Trophoblast cell (in vitro differentiated cells and primary cell): ENCODE measurements around the gene GRIA4.

ENCODE experiments used
- DNase-seq, 2 donors: peaks; one replicate each; pipeline ENCODE4 v3.0.0-alpha.2; 2016
- H2AFZ ChIP-seq: 2 replicates; pipeline ENCODE4 v1.6.1; 2013; ENCODE audit warnings: low read length, moderate library complexity, mild to moderate bottlenecking; ENCODE audit not compliant: insufficient read depth, poor library complexity
- H2AK5ac ChIP-seq: 2 replicates; pipeline ENCODE4 v1.6.1; 2013; ENCODE audit warnings: mild to moderate bottlenecking, low read length
- H2BK120ac ChIP-seq: 2 replicates; pipeline ENCODE4 v1.6.1; 2013; ENCODE audit warnings: low read length, mild to moderate bottlenecking, moderate library complexity; ENCODE audit not compliant: insufficient read depth, poor library complexity
- H2BK12ac ChIP-seq: 2 replicates; pipeline ENCODE4 v1.6.1; 2013; ENCODE audit warnings: mild to moderate bottlenecking, low read length, moderate library complexity
- H2BK5ac ChIP-seq: 2 replicates; pipeline ENCODE4 v1.6.1; 2013; ENCODE audit warnings: low read length, low read depth, moderate library complexity, mild to moderate bottlenecking; ENCODE audit not compliant: poor library complexity
- H3K14ac ChIP-seq: 2 replicates; pipeline ENCODE4 v1.6.1; 2013; ENCODE audit warnings: mild to moderate bottlenecking, low read length
- H3K18ac ChIP-seq: 2 replicates; pipeline ENCODE4 v1.6.1; 2013; ENCODE audit warnings: mild to moderate bottlenecking, low read length
- H3K23ac ChIP-seq: 2 replicates; pipeline ENCODE4 v1.6.1; 2013; ENCODE audit warnings: low read length
- H3K27ac ChIP-seq: 2 replicates; pipeline ENCODE4 v1.5.1; 2013; ENCODE audit warnings: low read depth, mild to moderate bottlenecking, inconsistent platforms, low read length, moderate library complexity
- H3K27me3 ChIP-seq: 2 replicates; pipeline ENCODE4 v1.6.1; 2013; ENCODE audit warnings: inconsistent platforms, mild to moderate bottlenecking, low read length, moderate library complexity; ENCODE audit not compliant: insufficient read depth
- H3K36me3 ChIP-seq, 2 experiments: 1 replicate in 1 of 2; 2 replicates in 1 of 2; pipeline ENCODE4 v1.6.1; 2013; ENCODE audit warnings: low read length in 2 of 2, mild to moderate bottlenecking in 2 of 2, moderate library complexity in 1 of 2; ENCODE audit not compliant: insufficient read depth in 2 of 2, control insufficient read depth in 1 of 2
- H3K4ac ChIP-seq: 2 replicates; pipeline ENCODE4 v1.6.1; 2013; ENCODE audit warnings: low read depth, mild to moderate bottlenecking, low read length, moderate library complexity
- H3K4me1 ChIP-seq, 2 experiments: 1 replicate in 1 of 2; 2 replicates in 1 of 2; pipeline ENCODE4 v1.6.1; 2013; ENCODE audit warnings: low read length in 2 of 2, mild to moderate bottlenecking in 2 of 2, moderate library complexity in 1 of 2; ENCODE audit not compliant: insufficient read depth in 2 of 2, control insufficient read depth in 1 of 2
- H3K4me2 ChIP-seq: 2 replicates; pipeline ENCODE4 v1.6.1; 2013; ENCODE audit warnings: inconsistent platforms, mild to moderate bottlenecking, low read length, moderate library complexity
- H3K4me3 ChIP-seq: 2 replicates; pipeline ENCODE4 v1.5.1; 2013; ENCODE audit warnings: mild to moderate bottlenecking, low read depth, low read length, inconsistent platforms
- H3K79me1 ChIP-seq: one replicate; pipeline ENCODE4 v1.6.1; 2013; ENCODE audit warnings: low read length
- H3K79me2 ChIP-seq: 2 replicates; pipeline ENCODE4 v1.6.1; 2013; ENCODE audit warnings: low read length, mild to moderate bottlenecking; ENCODE audit not compliant: control insufficient read depth, insufficient read depth, poor library complexity
- H3K9ac ChIP-seq: 2 replicates; pipeline ENCODE4 v1.6.1; 2013; ENCODE audit warnings: mild to moderate bottlenecking, low read length
- H3K9me3 ChIP-seq: 2 replicates; pipeline ENCODE4 v1.6.1; 2013; ENCODE audit warnings: low read depth, mild to moderate bottlenecking, control low read depth, inconsistent platforms, low read length; ENCODE audit not compliant: insufficient read depth
- H4K12ac ChIP-seq: 2 replicates; pipeline ENCODE4 v1.6.1; 2013; ENCODE audit warnings: low read depth, mild to moderate bottlenecking, low read length, moderate library complexity
- H4K8ac ChIP-seq: 2 replicates; pipeline ENCODE4 v1.6.1; 2013; ENCODE audit warnings: low read depth, mild to moderate bottlenecking, low read length, moderate library complexity
- H4K91ac ChIP-seq: one replicate; pipeline ENCODE4 v1.6.1; 2013; ENCODE audit warnings: low read depth, mild to moderate bottlenecking, low read length, moderate library complexity
- WGBS: extraction: QIAGEN DNeasy Blood & Tissue Kit; methylation state at CpG from one replicate; pipeline ENCODE4 v1.1.7; 2013; ENCODE audit warnings: missing lambda C conversion rate; ENCODE audit not compliant: insufficient read length, insufficient coverage; ENCODE audit errors: extremely low coverage; 5-methylcytosine and 5-hydroxymethylcytosine counted together

Gene GRIA4

GRCh38 chr11:105579111-105579510, 30.8 kb upstream of the GRIA4 start:
- Histone ChIP-seq H3K36me3 (no peaks in the 10 kb centered on the region), H3K27me3 (no peaks in the 10 kb centered on the region), H4K91ac (no peak overlapping the region), H3K4me1 (no peaks in the 10 kb centered on the region), H3K79me2 (no peaks in the 10 kb centered on the region), H2BK5ac (no peak overlapping the region), H3K79me1 (no peaks in the 10 kb centered on the region), H3K4me3 (no peak overlapping the region), H2AK5ac (no peak overlapping the region), H3K14ac (no peak overlapping the region), H3K23ac (no peak overlapping the region), H3K9me3 (no peaks in the 10 kb centered on the region), H3K27ac (no peak overlapping the region), H3K4ac (no peak overlapping the region), H3K18ac (no peak overlapping the region), H4K8ac (no peak overlapping the region), H3K9ac (no peak overlapping the region), H2BK120ac (no peak overlapping the region), H3K4me2 (no peak overlapping the region), H4K12ac (no peak overlapping the region), H2AFZ (no peak overlapping the region), H2BK12ac (no peak overlapping the region)
- DNase-seq: no peak
- WGBS: no CpG with 5 or more reads among the region's 2 CpGs

- Histone ChIP-seq H2AFZ (no peak overlapping the region), H4K8ac (no peak overlapping the region), H4K91ac (no peak overlapping the region), H2AK5ac (no peak overlapping the region), H3K4ac (no peak overlapping the region), H2BK5ac (no peak overlapping the region), H3K23ac (no peak overlapping the region), H3K9ac (no peak overlapping the region), H3K27ac (no peak overlapping the region), H3K4me3 (no peak overlapping the region), H4K12ac (no peak overlapping the region), H2BK120ac (no peak overlapping the region), H2BK12ac (no peak overlapping the region), H3K79me1 (no peaks in the 10 kb centered on the region), H3K4me2 (no peak overlapping the region), H3K79me2 (no peaks in the 10 kb centered on the region), H3K4me1 (no peaks in the 10 kb centered on the region), H3K27me3 (no peaks in the 10 kb centered on the region), H3K14ac (no peak overlapping the region), H3K18ac (no peak overlapping the region), H3K36me3 (no peaks in the 10 kb centered on the region), H3K9me3 (no peaks in the 10 kb centered on the region)
- no CpG with 5 or more reads among the region's 4 CpGs for WGBS
- DNase-seq: no peak
Measured at GRCh38 chr11:105582497-105582896, 27.4 kb upstream of the GRIA4 start.

GRCh38 chr11:105588001-105588400, 21.9 kb upstream of the GRIA4 start:
- H2BK5ac ChIP-seq: no peak overlapping the region
- H3K79me2 ChIP-seq: no peaks in the 10 kb centered on the region
- DNase-seq: peak in 1 of 2 donors; percentile 14
- no CpG with 5 or more reads among the region's 2 CpGs for WGBS
- H2AK5ac ChIP-seq: no peak overlapping the region
- no peak overlapping the region for H4K91ac ChIP-seq
- H3K4me3 ChIP-seq: no peak overlapping the region
- no peak overlapping the region for H3K23ac ChIP-seq
- H3K27ac ChIP-seq: no peak overlapping the region
- no peak overlapping the region for H3K4ac ChIP-seq
- H3K36me3 ChIP-seq: no peaks in the 10 kb centered on the region
- no peak overlapping the region for H3K9ac ChIP-seq
- no peak overlapping the region for H2AFZ ChIP-seq
- no peak overlapping the region for H4K8ac ChIP-seq
- H3K14ac ChIP-seq: no peak overlapping the region
- H3K4me2 ChIP-seq: no peak overlapping the region
- no peaks in the 10 kb centered on the region for H3K27me3 ChIP-seq
- H2BK12ac ChIP-seq: no peak overlapping the region
- no peak overlapping the region for H4K12ac ChIP-seq
- H3K18ac ChIP-seq: no peak overlapping the region
- H3K9me3 ChIP-seq: no peaks in the 10 kb centered on the region
- no peaks in the 10 kb centered on the region for H3K79me1 ChIP-seq
- no peaks in the 10 kb centered on the region for H3K4me1 ChIP-seq
- H2BK120ac ChIP-seq: no peak overlapping the region

- Histone ChIP-seq H2BK12ac (no peak overlapping the region), H2BK5ac (no peak overlapping the region), H2AFZ (no peak overlapping the region), H3K18ac (no peak overlapping the region), H3K4me2 (no peak overlapping the region), H2AK5ac (no peak overlapping the region), H3K79me2 (no peaks in the 10 kb centered on the region), H3K4me3 (no peak overlapping the region), H4K91ac (no peak overlapping the region), H3K23ac (no peak overlapping the region), H3K27me3 (no peaks in the 10 kb centered on the region), H3K79me1 (no peaks in the 10 kb centered on the region), H3K14ac (no peak overlapping the region), H3K4me1 (no peaks in the 10 kb centered on the region), H4K12ac (no peak overlapping the region), H3K4ac (no peak overlapping the region), H3K36me3 (no peaks in the 10 kb centered on the region), H2BK120ac (no peak overlapping the region), H3K9ac (no peak overlapping the region), H4K8ac (no peak overlapping the region), H3K9me3 (no peaks in the 10 kb centered on the region), H3K27ac (no peak overlapping the region)
- no CpG with 5 or more reads among the region's 4 CpGs for WGBS
- no peak for DNase-seq
Measured at GRCh38 chr11:105589346-105589745, 20.5 kb upstream of the GRIA4 start.
